GDM1 (cell line): ENCODE results near the gene TRIP6.
"Not testable (repeated sequence)": the region's sequence is repeated elsewhere in the genome, so short reads cannot be mapped to it uniquely, and the experiment has no call there.

Source experiments
- DNase-seq: peaks from one replicate; lab custom pipeline; 2025; lab: John Stamatoyannopoulos, UW

The TRIP6 gene

GRCh38 chr7:100890653-100891567, 23.7 kb downstream of the TRIP6 start:
- DNase-seq = no peak

GRCh38 chr7:100891568-100892247, 24.5 kb downstream of the TRIP6 start:
- no peak for DNase-seq

- no peak for DNase-seq
These were observed 25.5 kb downstream of the TRIP6 start for GRCh38 chr7:100892364-100893317.

GRCh38 chr7:100893318-100893895, 26.2 kb downstream of the TRIP6 start:
- DNase-seq = no peak

GRCh38 chr7:100893910-100894721, 26.9 kb downstream of the TRIP6 start:
- no peak for DNase-seq

GRCh38 chr7:100894860-100895700, 27.9 kb downstream of the TRIP6 start:
- no peak for DNase-seq

GRCh38 chr7:100895701-100895955, 28.4 kb downstream of the TRIP6 start, which contains the start of gene ACHE:
Gene ACHE (minus strand): TSS chr7:100895888. CDS start chr7:100894232, 1,656 bp downstream.
- DNase-seq = no peak

- DNase-seq = no peak
These were observed 29.0 kb downstream of the TRIP6 start for GRCh38 chr7:100895956-100896731.

- no peak for DNase-seq
These were observed 29.8 kb downstream of the TRIP6 start for GRCh38 chr7:100896732-100897608.

- no peak for DNase-seq
These were observed 30.7 kb downstream of the TRIP6 start for GRCh38 chr7:100897772-100898454.

GRCh38 chr7:100899432-100899831, 32.2 kb downstream of the TRIP6 start:
- DNase-seq = no peak

GRCh38 chr7:100900978-100901377, 33.8 kb downstream of the TRIP6 start:
- DNase-seq = no peak

GRCh38 chr7:100901921-100902332, 34.7 kb downstream of the TRIP6 start:
- no peak for DNase-seq

- DNase-seq = no peak
These were observed 35.5 kb downstream of the TRIP6 start for GRCh38 chr7:100902638-100903037.

GRCh38 chr7:100908512-100908911, 41.3 kb downstream of the TRIP6 start:
- no peak for DNase-seq

GRCh38 chr7:100910443-100910842, 43.3 kb downstream of the TRIP6 start:
- DNase-seq = not testable (repeated sequence)

GRCh38 chr7:100911484-100911883, 44.3 kb downstream of the TRIP6 start:
- no peak for DNase-seq
